ENCODE measurements around the gene TSC22D1.

- TF ChIP-seq, protein P1, sequence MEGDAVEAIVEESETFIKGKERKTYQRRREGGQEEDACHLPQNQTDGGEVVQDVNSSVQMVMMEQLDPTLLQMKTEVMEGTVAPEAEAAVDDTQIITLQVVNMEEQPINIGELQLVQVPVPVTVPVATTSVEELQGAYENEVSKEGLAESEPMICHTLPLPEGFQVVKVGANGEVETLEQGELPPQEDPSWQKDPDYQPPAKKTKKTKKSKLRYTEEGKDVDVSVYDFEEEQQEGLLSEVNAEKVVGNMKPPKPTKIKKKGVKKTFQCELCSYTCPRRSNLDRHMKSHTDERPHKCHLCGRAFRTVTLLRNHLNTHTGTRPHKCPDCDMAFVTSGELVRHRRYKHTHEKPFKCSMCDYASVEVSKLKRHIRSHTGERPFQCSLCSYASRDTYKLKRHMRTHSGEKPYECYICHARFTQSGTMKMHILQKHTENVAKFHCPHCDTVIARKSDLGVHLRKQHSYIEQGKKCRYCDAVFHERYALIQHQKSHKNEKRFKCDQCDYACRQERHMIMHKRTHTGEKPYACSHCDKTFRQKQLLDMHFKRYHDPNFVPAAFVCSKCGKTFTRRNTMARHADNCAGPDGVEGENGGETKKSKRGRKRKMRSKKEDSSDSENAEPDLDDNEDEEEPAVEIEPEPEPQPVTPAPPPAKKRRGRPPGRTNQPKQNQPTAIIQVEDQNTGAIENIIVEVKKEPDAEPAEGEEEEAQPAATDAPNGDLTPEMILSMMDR (IDR thresholded peaks at IDR 0.05) = no peak
- TF ChIP-seq EZH2 (IDR thresholded peaks at IDR 0.05) (no peak), EZH2phosphoT487 (IDR thresholded peaks at IDR 0.05) (no peak)
Observed at GRCh38 chr13:44574466-44574855, 1.7 kb downstream of the TSC22D1 start.

Data from neural progenitor cell (in vitro differentiated cells).